Psoas muscle (tissue), 8 donors: ENCODE results near the gene ANXA1. TPM values are rescaled to one million over a fixed set of nuclear protein-coding genes. Genes with fewer than 3 reads are reported as not detected.

Source experiments
- ATAC-seq, 4 donors: fragments of 200-7000 bp; cut with Tn5 transposase; one replicate each; pipeline ENCODE4 v1.9.1; 2020; ENCODE audit warnings: moderate library complexity in 3 of 4, mild to moderate bottlenecking in 2 of 4
- DNase-seq, 2 donors: peaks; one replicate each; pipeline ENCODE4 v3.0.0-alpha.2; 2020
- H3K27ac ChIP-seq: fragments of 200-600 bp; one replicate; pipeline ENCODE4 v1.8.0; 2022
- H3K27me3 ChIP-seq, 3 donors: fragments of 200-600 bp in 1 of 3; one replicate each; pipeline versions ENCODE4 v1.6.1 to v1.8.0; 2013 to 2022; ENCODE audit warnings: low read length in 2 of 3, mild to moderate bottlenecking in 2 of 3, moderate library complexity in 1 of 3; ENCODE audit not compliant: insufficient read depth in 3 of 3
- H3K36me3 ChIP-seq, 2 donors: fragments of 200-600 bp in 1 of 2; one replicate each; pipeline versions ENCODE4 v1.6.1 to v1.8.0; 2013 to 2022; ENCODE audit warnings: low read depth in 1 of 2, mild to moderate bottlenecking in 1 of 2, moderate library complexity in 1 of 2; ENCODE audit not compliant: insufficient read depth in 1 of 2
- H3K4me1 ChIP-seq: fragments of 200-600 bp; one replicate; pipeline ENCODE4 v1.8.0; 2022
- H3K4me3 ChIP-seq: fragments of 200-600 bp; one replicate; pipeline ENCODE4 v1.8.0; 2022; ENCODE audit warnings: mild to moderate bottlenecking
- H3K9me3 ChIP-seq: fragments of 200-600 bp; one replicate; pipeline ENCODE4 v1.8.0; 2022
- CTCF ChIP-seq: fragments of 200-600 bp; IDR thresholded peaks from one replicate; pipeline ENCODE4 v1.8.0; 2022; ENCODE audit warnings: antibody characterized with exemption
- WGBS, 3 donors: extraction: QIAGEN DNeasy Blood & Tissue Kit; methylation state at CpG; one replicate each; pipeline versions ENCODE4 v1.1.6 to v1.1.7; 2013; 5-methylcytosine and 5-hydroxymethylcytosine counted together
- intact Hi-C, 2 donors: fragments of 100-400 bp; cut with DNase I; formaldehyde crosslinking; loops; one replicate each; pipeline versions ENCODE4 v1.11.0 to v1.14.2; 2022
- polyA plus RNA-seq, 3 donors: library from polyadenylated mRNA; stranded (reverse); fragments of 200-250 nt; gene quantifications; one replicate each; pipeline ENCODE4 v1.2.3, GENCODE V29; 2013
- total RNA-seq, 4 donors: library from RNA; stranded (reverse); fragmentation: NEBNext Ultra II Directional in 2 of 4; extraction: Animal tissue kit (Norgen Biotek cat#: 25700) in 2 of 4; gene quantifications; one replicate each; pipeline versions ENCODE4 v1.2.1 to v1.2.4, GENCODE V29; 2021 to 2023
- donor health status: healthy with polysubstance abuse.
- donor health status: DM: no; HTN: no; CAD: no; lungs with moderate emphysema.
- donor health status: Bipolar disorder and iron deficiency.
- donor health status: healthy.
- donor health status: DM: yes; HTN: yes; CAD: no.
- donor health status: DM: no; HTN: no; CAD: no.
- donor health status: DM: no; HTN: no; CAD: no.
- donor health status: DM: yes; HTN: yes; CAD: no.

Gene ANXA1
- total and polyA plus RNA-seq, 7 donors: 20.7 to 60.8 (median 25.8) TPM

GRCh38 chr9:73160868-73161267, 9.2 kb downstream of the ANXA1 start:
- DNase-seq: no peak
- intact Hi-C loops: no loop called here
- no peaks in the 10 kb centered on the region for H3K27me3 ChIP-seq
- 88 to 93% (median 89%) methylated on average over 5 of the region's 5 CpGs for WGBS, 3 donors
- no peaks in the 10 kb centered on the region for H3K9me3 ChIP-seq
- H3K4me1 ChIP-seq: no peaks in the 10 kb centered on the region
- H3K4me3 ChIP-seq: no peak overlapping the region
- H3K27ac ChIP-seq: no peak overlapping the region
- TF ChIP-seq CTCF: no peak
- no peak for ATAC-seq
- H3K36me3 ChIP-seq: peaks cover 0 to 65% of the 10 kb centered on the region in 2 donors

GRCh38 chr9:73162987-73163768, 11.5 kb downstream of the ANXA1 start:
- ATAC-seq (no peak), DNase-seq (no peak)
- H3K27ac ChIP-seq: no peak overlapping the region
- 65 to 73% (median 68%) methylated on average over 6 of the region's 6 CpGs for WGBS, 3 donors
- no peak for TF ChIP-seq CTCF
- H3K27me3 ChIP-seq: no peaks in the 10 kb centered on the region
- no peak overlapping the region for H3K4me3 ChIP-seq
- H3K9me3 ChIP-seq: no peaks in the 10 kb centered on the region
- H3K36me3 ChIP-seq: peaks cover 0 to 85% of the 10 kb centered on the region in 2 donors
- intact Hi-C loops: no loop called here
- no peaks in the 10 kb centered on the region for H3K4me1 ChIP-seq

- Histone ChIP-seq H3K9me3 (no peaks in the 10 kb centered on the region), H3K27ac (no peak overlapping the region), H3K36me3 (peaks cover 0 to 85% of the 10 kb centered on the region in 2 donors), H3K27me3 (no peaks in the 10 kb centered on the region), H3K4me1 (no peaks in the 10 kb centered on the region), H3K4me3 (no peak overlapping the region)
- WGBS, 3 donors: 86 to 93% (median 90%) methylated on average over 2 of the region's 2 CpGs
- intact Hi-C loops: no loop called here
- no peak for DNase-seq
- no peak for ATAC-seq
- no peak for TF ChIP-seq CTCF
Observed at GRCh38 chr9:73165911-73166310, 14.2 kb downstream of the ANXA1 start.

GRCh38 chr9:73166468-73166867, 14.8 kb downstream of the ANXA1 start:
- no peaks in the 10 kb centered on the region for H3K27me3 ChIP-seq
- H3K4me3 ChIP-seq: no peak overlapping the region
- no peaks in the 10 kb centered on the region for H3K9me3 ChIP-seq
- no peaks in the 10 kb centered on the region for H3K4me1 ChIP-seq
- H3K36me3 ChIP-seq: peaks cover 0 to 80% of the 10 kb centered on the region in 2 donors
- 95 to 99% (median 99%) methylated on average over 3 of the region's 3 CpGs for WGBS, 3 donors
- no peak overlapping the region for H3K27ac ChIP-seq
- ATAC-seq: no peak
- intact Hi-C loops: no loop called here
- no peak for DNase-seq
- TF ChIP-seq CTCF: no peak

- Histone ChIP-seq H3K4me3 (no peak overlapping the region), H3K4me1 (no peaks in the 10 kb centered on the region), H3K36me3 (peaks cover 0 to 68% of the 10 kb centered on the region in 2 donors), H3K27ac (no peak overlapping the region), H3K27me3 (no peaks in the 10 kb centered on the region), H3K9me3 (no peaks in the 10 kb centered on the region)
- ATAC-seq: no peak
- DNase-seq: no peak
- intact Hi-C loops: no loop called here
- WGBS, 3 donors: 29 to 40% (median 33%) methylated on average over 4 of the region's 4 CpGs
- no peak for TF ChIP-seq CTCF
Observed at GRCh38 chr9:73167614-73168013, 15.9 kb downstream of the ANXA1 start.
